GM18511 (cell line): ENCODE results near the gene APOBEC3B.
"Not testable (repeated sequence)": the region's sequence is repeated elsewhere in the genome, so short reads cannot be mapped to it uniquely, and the experiment has no call there.

ENCODE experiments used
- ATAC-seq: cut with Tn5 transposase; IDR thresholded peaks from one replicate; pipeline ENCODE4 v1.9.1; 2021; ENCODE audit warnings: mild to moderate bottlenecking, moderate library complexity; ENCODE audit not compliant: unreplicated experiment

Gene APOBEC3B

GRCh38 chr22:39024519-39025308, 42.6 kb downstream of the APOBEC3B start:
- no peak for ATAC-seq

DNA sequence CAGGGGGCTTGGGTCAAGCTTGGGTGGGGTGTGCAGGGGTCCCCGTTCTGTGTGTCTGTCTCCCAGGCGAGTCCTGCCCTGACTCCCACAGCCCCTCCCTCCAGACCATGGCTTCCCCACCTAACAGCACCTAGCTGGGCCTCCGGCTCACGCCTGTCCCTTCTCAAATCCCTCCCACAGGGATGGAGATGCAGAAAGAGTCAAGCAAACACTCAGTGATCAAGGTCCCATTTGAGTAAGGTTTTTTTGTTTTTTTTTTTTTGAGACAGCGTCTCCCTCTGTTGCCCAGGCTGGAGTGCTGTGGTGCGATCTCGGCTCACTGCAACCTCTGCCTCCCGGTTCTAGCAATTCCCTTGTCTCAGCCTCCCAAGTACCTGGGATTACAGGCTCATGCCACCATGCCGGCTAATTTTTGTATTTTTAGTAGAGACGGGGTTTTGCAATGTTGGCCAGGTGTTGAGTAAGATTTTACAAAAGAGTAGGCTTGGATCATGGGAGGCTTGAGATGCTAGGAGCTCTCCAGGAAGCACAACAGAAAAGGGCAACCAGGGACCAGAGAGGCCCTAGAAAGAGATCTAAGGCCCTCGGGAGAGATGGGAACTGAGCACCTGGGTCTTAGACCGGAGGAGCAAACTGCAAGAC, 44.5 kb downstream of the APOBEC3B start:
- no peak for ATAC-seq

- ATAC-seq = no peak
Measured at GRCh38 chr22:39027717-39028116, 45.6 kb downstream of the APOBEC3B start.

GRCh38 chr22:39028281-39028680, 46.1 kb downstream of the APOBEC3B start:
- ATAC-seq = no peak

DNA sequence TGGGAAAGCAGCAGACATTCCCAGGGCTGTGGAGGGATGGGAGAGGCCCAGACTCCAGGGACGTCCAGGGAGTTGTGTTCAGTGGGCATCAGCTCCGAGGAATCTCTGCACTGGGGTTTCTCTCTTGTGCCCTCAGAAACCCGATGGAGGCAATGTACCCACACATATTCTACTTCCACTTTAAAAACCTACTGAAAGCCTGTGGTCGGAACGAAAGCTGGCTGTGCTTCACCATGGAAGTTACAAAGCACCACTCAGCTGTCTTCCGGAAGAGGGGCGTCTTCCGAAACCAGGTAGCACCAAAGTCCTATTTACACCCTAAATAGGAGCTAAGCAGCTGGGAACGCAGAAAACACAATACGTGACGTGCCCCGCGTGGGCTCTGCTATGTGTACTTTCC, 47.1 kb downstream of the APOBEC3B start:
- ATAC-seq = no peak

DNA sequence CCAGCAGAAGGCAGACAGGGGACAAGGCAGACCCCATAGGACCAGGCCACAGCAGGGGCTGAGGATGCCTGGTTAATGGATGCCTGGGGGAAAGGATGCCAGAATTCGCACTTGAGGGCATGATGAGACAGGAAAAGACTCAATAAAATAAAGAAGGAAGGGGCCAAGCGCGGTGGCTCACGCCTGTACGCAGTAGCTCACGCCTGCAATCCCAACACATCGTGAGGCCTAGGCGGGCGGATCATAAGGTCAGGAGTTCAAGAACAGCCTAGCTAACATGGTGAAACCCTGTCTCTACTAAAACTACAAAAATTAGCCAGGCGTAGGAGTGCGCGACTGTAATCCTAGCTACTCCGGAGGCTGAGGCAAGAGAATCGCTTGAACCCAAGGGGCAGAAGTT, 48.6 kb downstream of the APOBEC3B start:
- ATAC-seq = no peak

GRCh38 chr22:39031434-39032295, 49.5 kb downstream of the APOBEC3B start:
- ATAC-seq = not testable (repeated sequence)

GRCh38 chr22:39037071-39037470, 54.9 kb downstream of the APOBEC3B start:
- ATAC-seq = not testable (repeated sequence)

DNA sequence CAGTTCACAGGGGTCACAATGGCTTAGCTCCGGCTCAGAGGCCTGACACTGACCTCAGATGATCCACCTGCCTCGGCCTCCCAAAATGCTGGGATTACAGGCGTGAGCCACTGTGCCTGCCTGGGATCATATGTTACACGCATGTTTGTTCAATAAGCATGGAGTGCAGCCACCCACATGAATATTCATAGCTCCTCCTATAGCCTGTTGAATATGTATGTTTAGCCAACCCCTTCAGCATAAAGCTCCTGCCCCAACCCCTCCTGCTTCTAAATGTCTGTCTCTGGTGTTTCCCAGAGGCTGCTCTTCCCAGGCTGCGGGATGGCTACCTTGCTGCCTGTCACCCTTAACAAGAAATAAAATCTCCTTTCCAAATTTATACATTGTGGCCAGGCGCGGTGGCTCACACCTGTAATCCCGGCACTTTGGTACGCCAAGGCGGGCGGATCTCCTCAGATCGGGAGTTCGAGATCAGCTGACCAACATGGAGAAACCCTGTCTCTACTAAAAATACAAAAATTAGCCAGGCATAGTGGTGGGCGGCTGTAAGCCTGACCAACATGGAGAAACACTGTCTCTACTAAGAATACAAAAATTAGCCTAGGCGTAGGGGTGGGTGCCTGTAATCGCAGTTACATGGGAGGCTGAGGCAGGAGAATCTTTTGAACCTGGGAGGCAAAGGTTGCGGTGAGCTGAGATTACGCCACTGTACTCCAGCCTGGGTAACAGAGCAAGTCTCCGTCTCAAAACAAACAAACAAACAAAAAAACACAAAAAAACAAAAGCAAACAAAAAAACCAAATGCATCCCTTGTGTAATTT, 57.4 kb downstream of the APOBEC3B start:
- ATAC-seq = no peak

- ATAC-seq = not testable (repeated sequence)
Measured at GRCh38 chr22:39040155-39040537, 58.0 kb downstream of the APOBEC3B start.

- peak; percentile 88 for ATAC-seq
Measured at GRCh38 chr22:39040538-39041296, 58.6 kb downstream of the APOBEC3B start, which contains the start of gene APOBEC3F. Gene APOBEC3F (plus strand): TSS chr22:39040864. CDS start chr22:39040961, 97 bp downstream.

DNA sequence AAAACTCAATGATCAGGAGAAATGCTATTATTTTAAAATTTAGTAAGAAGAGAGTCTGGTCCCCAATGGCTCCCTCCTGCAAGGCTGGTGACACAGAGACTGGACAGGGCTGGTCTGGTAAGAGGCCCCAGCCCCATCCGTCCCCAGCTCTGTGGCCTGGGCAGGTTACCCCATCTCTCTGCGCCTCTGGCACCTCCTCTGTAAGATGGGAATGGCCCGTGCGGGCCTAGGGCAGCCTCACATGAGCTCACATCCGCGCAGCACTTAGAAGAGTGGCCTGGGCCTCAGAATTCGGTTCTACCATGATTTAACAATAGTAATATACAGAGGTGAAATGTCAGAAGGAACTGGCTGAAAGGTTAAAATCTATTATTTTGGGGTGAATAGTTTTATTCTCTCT, 59.8 kb downstream of the APOBEC3B start:
- no peak for ATAC-seq
